ENCODE data around the gene DOHH.
A peak's percentile ranks its signal among the peaks of the same experiment; 100 is the strongest.
"Not testable (repeated sequence)": the region's sequence is repeated elsewhere in the genome, so short reads cannot be mapped to it uniquely, and the experiment has no call there.

The DOHH gene

DNA sequence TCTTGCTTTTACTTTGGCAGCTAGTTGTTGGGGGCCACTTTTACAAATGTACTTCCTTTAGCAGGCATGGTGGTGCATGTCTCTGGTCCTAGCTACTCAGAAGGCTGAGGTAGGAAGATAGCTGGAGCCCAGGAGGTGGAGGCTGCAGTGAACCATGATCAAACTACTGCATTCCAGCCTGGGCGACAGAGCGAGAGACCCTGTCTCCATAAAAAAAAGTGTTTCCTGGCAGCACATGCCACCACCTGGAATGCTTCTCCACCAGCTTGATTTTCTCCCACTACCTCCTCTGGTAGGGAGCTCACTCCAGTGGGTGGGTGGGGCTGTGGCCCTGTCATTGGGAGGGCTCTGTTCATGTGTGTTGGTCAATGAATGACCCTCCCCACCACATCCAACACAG lies 18.2 kb upstream of the DOHH start:
- DNase-seq = no peak

- DNase-seq = no peak
Observed at GRCh38 chr19:3518255-3518654, 17.8 kb upstream of the DOHH start.

DNA sequence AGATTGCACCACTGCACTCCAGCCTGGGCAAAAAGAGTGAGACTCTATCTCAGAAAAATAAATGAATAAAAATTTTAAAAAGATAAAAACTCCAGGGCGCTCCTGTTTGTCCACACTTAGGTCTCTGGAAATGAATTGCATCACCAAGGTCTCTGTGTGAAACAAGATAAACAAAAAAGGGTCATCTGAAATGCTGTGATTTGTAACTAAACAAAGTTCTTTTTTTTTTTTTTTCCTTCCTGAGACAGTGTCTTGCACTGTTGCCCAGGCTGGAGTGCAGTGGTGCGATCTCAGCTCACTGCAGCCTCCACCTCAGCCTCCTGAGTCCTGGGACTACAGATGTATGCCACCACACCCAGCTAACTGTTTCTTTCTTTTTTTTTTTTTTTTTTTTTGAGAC lies 17.2 kb upstream of the DOHH start:
- DNase-seq = no peak

- no peak for DNase-seq
Observed at GRCh38 chr19:3516675-3517207, 16.3 kb upstream of the DOHH start.

- DNase-seq = no peak
Observed at GRCh38 chr19:3515891-3516422, 15.5 kb upstream of the DOHH start.

GRCh38 chr19:3514930-3515329 lies 14.5 kb upstream of the DOHH start:
- DNase-seq = no peak

DNA sequence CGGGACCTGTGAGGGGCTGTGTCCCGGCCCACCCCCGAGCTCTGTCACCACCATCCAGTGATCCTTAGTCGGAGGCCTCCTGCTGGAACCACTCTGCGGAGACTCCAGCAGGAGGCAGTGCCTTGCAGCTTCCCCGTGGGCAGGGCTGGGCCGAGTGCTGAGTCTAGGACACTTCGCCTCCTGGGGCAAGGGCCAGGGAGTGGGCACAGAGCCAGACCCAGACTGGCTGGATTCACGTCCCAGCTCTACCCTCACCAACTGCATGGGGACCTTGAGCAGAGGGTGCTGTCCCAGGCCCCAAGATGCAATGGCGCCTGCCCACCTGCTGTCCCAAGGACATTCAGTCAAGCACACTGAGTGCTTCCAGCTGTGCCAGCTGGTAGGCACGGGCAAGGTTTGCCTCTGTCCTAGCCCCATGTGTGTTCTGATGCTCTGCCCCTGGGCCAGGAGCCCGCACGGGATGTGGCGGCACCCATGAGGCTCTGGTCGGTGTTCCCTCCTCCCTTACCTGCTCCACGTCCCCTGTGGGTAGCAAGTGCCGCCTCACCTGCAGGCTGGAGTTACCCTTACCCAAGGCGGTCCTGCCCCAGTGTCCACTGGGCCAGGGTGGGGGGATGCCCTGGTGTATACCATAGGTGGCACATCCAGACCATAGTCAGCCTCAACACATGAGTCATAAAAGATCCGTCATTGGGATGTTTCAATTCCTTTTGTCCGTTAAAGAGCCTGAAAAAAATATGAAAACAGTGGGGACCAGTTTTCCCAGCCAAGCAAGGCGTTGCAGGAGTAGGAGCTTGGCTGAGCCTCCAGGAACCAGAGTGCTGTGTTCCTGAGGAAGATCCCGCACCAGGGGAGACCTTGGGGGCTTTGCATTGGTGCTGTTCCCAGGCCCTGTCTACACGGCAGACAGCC lies 13.0 kb upstream of the DOHH start:
- DNase-seq = no peak

- no peak for DNase-seq
Observed at GRCh38 chr19:3512562-3513228, 12.2 kb upstream of the DOHH start.

DNA sequence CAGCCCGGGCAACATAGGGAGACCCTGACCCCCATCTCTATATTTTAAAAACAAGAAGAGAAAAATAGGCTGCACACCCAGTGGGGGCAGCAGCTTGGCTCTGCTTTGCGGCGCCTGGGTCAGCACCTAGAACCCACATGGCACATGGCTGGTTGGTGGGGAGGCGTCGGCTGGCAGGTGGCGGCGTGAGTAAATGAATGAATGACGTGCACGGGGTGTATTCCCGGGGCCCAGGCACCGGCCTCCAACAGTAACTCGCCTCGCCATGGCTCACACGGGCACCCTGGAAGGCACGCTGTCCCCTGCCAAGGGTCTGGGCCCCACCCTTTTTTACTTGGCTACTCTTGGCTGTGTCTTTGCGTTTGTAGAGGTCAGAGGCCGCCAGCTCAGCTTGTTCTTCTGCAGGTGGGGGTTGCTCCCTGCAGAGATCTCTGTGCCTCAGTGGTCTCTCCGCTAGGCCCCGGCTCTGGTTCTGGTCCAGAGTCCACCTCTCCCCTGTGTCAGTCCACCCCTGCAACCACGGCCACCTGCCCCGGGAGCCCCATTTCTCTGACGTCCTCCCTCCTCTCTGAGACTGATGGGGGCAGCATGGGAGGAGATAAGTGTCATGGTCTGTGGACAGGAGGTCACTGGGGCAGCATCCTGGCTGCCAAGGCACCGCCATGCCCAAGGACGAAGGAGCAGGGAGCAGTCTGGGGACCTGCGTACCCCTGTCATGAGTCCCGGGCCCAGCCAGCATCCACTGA lies 11.2 kb upstream of the DOHH start:
- no peak for DNase-seq

- DNase-seq = no peak
Observed at GRCh38 chr19:3510727-3511126, 10.3 kb upstream of the DOHH start.

DNA sequence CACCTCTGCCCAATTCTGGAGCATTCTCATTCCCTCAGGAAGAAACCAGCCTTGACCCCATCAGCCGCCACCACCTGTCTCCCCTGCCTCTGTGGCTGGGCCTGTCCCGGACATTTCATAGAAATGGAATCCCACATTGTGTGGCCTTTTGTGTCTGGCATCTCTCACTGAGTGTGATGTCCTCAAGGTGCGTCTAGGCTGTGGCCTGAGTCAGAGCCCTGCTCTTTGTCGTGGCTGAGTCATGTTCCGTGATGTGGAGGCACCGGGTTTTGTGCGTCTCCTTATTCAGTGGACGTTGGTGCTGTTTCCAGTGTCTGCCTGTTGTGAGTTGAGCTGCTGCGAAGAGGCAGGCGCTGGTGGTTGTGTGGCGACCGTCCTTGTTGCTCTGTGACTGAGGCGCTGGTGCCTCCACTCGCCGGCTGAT lies 9.1 kb upstream of the DOHH start:
- DNase-seq = no peak

- DNase-seq = no peak
Observed at GRCh38 chr19:3508771-3509535, 8.5 kb upstream of the DOHH start.

- DNase-seq = not testable (repeated sequence)
Observed at GRCh38 chr19:3508121-3508661, 7.7 kb upstream of the DOHH start.

- peak; percentile 38 to 47 for DNase-seq
Observed at GRCh38 chr19:3507371-3508120, 7.1 kb upstream of the DOHH start.

- DNase-seq = peak in 1 of 2 experiments; percentile 16
Observed at GRCh38 chr19:3506384-3507340, 6.2 kb upstream of the DOHH start.

DNA sequence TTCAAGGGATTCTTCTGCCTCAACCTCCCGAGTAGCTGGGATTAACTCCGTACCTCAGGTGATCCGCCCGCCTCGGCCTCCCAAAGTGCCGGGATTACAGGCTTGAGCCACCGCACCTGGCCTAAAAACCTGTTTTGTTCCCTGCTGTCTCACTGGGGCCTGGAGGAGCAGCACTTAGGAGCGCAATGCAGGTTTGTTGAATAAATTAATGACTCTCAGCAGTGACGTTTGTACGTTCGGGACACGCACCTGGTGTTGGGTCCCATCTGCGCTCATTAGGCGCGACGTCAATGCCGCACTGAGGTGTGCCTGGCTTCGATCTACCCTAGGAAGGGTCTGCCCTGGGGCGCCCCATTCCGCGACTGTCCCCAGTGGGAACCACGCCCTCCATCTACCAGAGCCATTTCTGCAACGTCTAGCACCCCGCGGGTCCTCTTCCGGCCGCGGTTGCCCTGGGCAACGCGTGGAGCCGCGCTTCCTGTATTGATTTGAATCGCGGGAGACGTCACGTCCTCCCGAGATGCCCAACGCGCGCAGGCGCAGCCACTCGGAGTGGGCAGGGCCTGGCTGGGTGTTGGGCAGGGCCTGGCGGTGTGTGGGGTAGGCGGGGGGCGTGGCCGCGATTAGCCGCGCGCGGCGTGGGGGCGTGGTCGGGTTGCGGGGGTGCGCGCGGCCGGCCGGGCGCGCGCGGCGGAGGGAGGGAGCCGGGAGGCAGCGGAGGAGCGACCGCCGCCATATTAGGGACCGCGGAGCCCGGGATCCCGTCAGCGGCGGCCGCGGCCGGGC lies 5.3 kb upstream of the DOHH start, which contains the start of gene FZR1:
FZR1 (plus strand) TSS at position 714 of the 786 bp plus-strand sequence. CDS start 16,679 bp downstream, outside the sequence.
- peak; percentile 99 for DNase-seq

- no peak for DNase-seq
Observed at GRCh38 chr19:3504735-3505134, 4.3 kb upstream of the DOHH start.

DNA sequence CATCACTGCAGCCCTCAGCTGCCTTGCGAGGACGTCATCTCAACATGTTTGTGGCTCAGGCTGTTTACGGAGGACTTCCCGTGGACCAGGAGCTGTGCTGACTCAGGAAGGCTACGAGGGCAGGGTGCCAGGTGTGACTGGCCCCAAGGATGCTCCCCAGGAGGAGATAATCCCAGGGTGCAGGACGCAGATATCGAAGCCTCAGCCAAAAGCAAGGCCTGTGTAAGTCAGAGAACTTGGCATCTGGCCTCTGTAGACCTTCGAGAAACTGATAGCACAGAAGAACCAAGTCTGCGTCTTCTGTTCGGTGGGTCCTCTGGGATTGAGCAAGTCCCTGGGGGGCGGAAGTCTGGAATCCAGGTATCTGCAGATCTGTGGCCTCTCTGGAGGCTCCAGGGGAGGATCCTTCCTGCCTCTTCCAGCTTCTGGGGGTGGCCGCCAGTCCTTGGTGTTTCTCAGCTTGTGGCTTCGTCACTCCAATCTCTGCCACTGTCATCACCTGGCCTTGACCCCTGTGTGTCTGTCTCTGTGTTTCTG lies 2.6 kb upstream of the DOHH start:
- no peak for DNase-seq

GRCh38 chr19:3501780-3502179 lies 1.3 kb upstream of the DOHH start:
- DNase-seq = no peak

All from stimulated activated CD4-positive, alpha-beta T cell treated with anti-CD3 and anti-CD28 coated beads, Interleukin-4, amount 100 ng/mL, for 4 hours (primary cell).